ENCODE data around the gene NACA.
A peak's percentile ranks its signal among the peaks of the same experiment; 100 is the strongest.
"Not testable (repeated sequence)": the region's sequence is repeated elsewhere in the genome, so short reads cannot be mapped to it uniquely, and the experiment has no call there.

The NACA gene

DNA sequence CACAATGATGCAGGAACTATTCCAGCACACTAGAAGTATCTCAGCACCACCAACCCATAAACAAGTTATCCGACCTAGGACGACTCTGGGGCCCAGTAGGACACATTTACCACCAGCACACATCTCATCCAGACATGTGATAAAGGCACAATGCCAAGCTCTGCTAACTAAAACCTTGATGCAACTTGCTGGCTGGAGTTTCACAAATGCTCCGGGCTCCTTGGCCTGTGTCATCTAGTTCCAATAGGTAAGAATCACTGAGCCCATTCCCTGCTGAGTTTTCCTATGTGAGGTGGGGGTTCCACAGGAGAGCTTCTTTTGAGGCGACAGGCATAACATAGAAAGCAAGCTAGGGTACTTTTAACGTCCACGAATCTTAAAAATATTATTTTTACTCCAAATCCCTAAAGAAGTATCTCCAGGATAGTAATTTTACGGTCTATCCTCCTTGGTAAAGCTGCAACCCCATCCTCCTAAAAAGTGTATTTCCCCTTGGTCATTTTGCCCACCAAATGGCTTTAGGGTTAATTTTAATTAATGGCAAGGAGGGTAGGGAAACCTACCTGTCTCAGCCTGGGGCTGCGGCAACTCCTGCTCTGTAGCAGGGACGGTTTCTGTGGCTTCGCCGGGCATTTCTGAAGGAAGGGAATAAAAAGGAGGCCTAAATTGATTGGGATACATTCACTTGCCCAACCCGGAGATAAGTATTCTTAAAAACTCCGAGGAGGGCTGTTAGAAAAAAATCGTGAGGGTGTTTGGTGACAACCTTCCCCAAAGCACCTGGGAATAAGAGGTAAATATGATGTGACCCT, 1.0 kb downstream of the NACA start:
- DNase-seq (ENCODE audit: low read depth, low spot score) = no peak

DNA sequence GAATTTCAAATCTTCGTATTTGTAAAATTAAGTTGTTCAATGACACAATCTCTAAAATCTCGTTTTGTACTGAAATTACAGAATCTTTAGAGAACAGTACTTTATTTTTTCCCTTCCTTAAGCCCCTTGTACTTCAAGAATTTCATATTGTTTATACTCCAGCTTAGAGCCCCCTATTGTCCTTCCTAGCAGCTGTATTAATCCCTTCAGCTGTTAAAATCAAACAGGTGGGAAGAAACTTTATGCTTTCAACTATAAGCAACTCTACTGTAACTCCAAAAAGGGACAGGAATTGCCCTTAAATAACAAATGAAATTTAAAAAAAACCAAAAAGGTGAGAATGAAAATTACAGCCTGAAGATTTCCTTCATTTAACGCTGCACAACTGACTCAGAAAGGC, 1.7 kb downstream of the NACA start:
- no peak for DNase-seq (ENCODE audit: low read depth, low spot score)

DNA sequence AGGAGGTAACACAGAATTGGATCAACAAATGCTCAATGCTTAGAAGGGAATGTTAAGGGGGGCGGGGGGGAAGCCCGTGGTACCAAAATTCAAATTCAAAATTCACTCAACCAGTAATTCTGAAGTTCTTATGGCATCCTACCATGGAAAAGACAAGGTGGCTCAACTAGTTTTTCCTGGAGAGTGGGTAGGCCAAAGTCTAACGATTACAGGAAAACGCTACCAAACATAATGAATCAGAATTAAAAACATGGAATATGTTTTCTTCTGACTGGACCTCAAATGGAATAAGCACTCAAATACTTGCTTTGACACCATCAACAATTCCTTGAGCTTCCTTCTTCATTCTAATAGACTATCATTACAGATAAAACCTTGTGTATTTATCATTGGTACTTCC, 2.3 kb downstream of the NACA start:
- DNase-seq (ENCODE audit: low read depth, low spot score) = no peak

DNA sequence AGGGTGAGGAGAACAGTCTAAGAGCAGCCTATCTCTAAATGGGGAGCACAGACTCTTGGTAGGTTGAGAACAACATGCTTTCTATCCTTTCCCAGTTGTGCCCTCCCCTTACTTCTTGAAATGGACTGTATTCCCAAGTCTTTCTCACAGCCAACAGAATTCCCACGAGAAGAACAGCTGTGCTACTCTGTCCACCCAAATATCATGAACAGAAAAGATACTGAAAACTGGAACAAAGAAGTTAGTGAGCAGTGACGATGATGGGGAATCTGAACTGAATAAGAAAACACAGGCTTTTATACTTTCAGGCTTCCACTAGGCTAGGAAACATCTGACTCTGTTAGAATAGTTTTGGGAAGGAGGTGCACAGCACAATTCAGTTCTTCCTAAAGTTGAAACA, 3.4 kb downstream of the NACA start:
- DNase-seq (ENCODE audit: low read depth, low spot score) = no peak

DNA sequence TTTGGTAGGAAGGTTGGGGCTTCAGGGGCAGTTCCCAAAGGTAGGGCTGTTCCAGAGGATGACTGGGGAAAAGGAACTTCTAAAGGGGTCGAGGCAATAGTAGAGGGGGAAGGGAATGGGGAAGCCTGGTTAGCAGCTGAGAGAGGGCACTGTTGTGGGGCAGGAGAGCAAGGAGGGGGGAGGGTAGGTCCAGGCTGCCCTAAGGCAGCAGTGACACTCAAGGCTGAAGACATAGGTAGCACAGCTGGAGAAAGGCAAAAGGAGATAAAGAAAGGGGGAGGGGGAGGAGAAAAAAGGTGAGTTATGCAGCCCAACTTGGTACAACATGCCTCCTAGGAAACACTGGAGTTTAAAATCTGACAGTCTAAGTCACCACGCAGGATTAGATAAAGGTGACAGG, 3.9 kb downstream of the NACA start:
- no peak for DNase-seq (ENCODE audit: low read depth, low spot score)

DNA sequence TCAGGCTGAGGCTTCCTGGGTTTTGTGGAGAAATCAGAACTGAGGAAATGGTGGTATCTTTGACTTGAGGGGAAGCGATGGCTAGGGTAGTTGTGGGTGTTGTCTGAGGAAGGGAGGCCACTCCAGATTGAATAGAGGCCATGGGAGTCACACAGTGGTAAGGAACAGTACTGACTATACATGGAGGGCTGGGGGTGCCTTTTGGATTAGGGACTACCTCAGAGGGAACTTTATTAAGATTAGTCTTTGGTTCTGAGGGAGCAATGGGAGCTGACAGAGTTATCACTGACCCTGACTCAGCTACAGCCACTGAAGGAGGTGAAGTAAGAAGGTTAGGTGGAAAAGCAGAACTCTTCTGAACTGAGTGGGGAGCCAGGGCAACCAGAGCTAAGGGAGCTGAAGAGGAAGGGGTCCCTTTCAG, 4.4 kb downstream of the NACA start:
- DNase-seq (ENCODE audit: low read depth, low spot score) = no peak

DNA sequence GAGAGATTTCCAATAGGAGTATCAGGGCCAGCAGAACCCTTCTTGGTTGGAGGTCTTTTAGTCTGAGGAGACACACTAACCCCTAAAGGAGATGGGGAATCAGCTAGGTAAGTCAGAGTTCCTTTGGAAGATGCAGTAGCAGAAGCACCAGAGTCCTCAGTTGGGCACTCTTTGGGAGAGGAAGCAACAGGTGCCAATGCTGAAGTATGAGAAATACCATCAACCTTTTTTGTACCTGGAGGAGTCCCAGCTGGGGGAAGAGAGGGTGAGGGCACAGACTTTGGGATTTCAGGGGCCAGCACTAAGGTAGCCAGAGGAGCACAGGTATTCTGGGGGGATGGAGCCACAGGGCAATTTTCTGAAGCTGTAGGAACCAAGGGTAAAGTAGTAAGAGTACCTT, 6.0 kb downstream of the NACA start:
- no peak for DNase-seq (ENCODE audit: low read depth, low spot score)

DNA sequence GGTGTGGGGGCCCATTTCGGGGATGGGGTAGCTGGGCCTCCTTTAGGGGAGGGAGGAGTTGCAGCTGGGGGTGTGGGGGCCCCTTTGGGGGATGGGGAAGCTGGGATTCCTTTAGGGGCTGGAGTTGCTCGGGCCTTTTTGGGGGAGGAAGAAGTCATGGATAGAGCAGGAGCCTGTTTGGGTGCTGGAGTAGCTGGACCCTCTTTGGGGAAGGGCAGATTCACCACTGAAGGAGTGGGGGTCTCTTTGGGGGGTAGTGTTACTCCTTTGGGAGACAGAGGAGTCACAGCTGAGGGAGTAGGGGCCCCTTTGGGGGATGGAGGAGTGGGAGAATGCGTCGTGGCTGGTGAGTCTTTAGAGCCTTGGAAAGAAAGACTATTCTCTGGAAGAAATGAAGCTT, 6.5 kb downstream of the NACA start:
- no peak for DNase-seq (ENCODE audit: low read depth, low spot score)

DNA sequence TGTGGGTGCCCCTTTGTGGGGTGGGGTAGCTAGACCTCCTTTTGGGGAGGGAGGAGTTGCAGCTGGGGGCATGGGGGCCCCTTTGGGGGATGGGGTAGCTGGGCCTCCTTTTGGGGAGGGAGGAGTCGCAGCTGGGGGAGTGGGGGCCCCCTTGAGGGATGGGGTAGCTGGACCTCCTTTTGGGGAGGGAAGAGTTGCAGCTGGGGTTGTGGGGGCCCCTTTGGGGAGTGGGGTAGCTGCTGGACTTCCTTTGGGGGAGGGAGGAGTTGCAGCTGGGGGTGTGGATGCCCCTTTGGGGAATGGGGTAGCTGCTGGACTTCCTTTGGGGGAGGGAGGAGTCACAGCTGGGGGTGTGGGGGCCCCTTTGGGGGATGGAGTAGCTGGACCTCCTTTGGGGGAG, 7.0 kb downstream of the NACA start:
- DNase-seq (ENCODE audit: low read depth, low spot score) = no peak

DNA sequence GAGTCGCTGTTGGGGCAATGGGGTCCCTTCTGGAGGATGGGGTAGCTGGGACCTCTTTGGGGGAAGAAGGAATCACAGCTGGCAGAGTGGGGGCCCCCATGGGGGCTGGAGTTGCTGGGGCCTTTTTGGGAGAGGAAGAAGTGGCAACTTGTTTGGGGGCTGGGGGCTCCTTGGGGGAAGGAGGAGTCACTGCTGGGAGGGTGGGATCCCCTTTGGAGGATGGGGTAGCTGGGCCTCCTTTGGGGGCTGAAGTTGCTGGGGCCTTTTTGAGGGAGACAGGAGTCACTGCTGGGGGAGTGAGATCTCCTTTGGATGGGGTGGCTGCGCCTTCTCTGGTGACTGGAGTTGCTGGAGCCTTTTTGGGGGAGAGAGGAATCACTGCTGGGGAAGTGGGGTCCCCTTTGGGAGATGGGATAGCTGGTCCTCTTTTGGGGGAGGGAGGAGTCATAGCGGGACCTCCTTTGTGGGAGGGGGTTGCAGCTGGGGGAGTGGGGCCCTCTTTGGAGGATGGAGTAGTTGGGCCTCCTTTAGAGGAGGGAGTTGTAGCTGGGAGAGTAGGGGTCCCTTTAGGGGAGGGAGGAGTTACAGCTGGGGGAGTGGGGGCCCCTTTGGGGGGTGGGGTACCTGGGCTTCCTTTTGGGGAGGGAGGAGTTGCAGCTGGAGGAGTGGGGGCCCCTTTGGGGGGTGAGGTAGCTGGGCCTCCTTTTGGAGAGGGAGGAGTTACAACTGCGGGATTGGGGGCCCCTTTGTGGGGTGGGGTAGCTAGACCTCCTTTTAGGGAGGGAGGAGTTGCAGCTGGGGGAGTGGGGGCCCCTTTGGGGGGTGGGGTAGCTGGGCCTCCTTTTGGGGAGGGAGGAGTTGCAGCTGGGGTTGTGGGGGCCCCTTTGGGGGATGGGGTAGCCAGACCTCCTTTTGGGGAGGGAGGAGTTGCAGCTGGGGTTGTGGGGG, 7.9 kb downstream of the NACA start:
- no peak for DNase-seq (ENCODE audit: low read depth, low spot score)

DNA sequence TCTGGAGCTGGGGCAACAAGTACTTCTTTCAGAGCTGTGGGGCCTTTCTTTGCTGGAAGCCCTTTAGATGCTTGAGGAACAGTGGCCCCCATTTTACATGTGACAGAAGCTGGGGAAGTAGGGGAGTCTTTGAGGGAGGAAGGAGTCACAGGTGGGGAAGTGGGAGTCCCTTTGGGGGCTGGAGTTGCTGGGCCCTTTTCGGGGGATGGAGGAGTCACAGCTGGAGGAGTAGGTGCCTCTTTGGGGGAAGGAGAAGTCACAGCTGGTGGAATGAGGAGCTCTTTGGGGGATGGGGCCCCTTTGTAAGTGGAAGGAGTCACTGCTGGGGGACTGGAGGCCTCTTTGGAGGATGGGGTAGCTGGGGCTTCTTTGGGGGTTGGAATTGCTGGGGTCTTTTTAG, 8.6 kb downstream of the NACA start:
- no peak for DNase-seq (ENCODE audit: low read depth, low spot score)

DNA sequence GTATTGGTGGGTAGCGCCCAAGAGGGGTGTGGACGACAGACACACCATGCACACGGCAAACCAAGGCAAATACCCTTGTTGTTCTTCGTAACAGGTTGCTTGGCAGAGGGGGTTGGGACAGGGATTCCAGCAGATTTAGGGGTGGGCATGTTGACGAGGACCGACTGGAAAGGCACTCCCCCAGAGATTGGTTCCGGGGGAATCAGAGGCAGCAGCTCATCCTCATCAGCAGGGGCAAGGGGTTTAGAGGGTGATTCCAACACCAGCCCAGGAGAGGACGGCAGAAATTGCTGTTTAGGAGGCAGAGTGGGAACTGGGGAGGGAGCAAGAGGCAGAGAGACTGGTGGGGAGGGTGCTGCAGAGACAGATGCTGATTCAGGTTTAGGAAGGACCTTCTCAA, 9.3 kb downstream of the NACA start:
- DNase-seq (ENCODE audit: low read depth, low spot score) = no peak

DNA sequence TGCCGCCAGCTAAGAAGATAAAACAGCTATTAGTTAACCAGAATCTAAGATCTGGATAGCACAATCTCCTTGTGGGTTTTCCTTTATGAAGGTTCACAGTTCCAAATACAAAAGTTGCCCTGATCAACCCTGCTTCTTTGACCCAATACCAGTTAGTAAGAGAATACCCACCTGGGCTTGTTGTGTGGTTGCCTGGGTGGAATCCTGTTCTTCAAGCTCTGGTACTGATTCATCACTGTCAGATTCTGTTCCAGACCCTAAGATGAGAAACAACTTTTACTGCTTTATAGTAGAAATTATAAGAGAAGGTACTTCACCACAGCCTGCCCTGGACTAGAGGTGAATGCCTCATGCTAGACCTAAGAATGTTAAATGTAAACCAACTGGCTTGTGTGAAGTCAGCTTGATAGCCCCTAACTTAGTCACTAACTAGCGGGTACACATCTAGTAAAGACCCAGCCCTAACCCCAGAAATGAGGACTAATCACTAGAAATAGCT, 10.6 kb downstream of the NACA start:
- DNase-seq (ENCODE audit: low read depth, low spot score) = no peak

DNA sequence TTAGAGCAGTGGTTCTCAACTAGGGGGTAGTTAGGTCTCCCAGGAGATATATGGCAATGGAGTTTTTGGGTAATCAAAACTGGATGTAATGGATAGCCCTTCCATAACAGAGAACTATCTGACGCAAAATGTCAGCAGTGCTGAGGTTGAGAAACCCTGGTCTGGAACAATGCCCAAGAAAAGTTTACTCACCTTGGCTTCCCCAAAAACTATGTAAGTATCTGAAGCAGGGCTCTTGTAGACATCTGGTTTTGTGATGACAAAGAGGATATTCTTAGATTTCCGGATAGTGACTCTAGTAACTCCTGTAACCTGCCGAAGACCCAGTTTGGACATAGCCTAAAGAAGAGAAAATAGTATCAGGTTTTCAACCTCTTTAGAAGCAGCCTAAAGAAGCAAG, 11.8 kb downstream of the NACA start:
- DNase-seq (ENCODE audit: low read depth, low spot score) = no peak

DNA sequence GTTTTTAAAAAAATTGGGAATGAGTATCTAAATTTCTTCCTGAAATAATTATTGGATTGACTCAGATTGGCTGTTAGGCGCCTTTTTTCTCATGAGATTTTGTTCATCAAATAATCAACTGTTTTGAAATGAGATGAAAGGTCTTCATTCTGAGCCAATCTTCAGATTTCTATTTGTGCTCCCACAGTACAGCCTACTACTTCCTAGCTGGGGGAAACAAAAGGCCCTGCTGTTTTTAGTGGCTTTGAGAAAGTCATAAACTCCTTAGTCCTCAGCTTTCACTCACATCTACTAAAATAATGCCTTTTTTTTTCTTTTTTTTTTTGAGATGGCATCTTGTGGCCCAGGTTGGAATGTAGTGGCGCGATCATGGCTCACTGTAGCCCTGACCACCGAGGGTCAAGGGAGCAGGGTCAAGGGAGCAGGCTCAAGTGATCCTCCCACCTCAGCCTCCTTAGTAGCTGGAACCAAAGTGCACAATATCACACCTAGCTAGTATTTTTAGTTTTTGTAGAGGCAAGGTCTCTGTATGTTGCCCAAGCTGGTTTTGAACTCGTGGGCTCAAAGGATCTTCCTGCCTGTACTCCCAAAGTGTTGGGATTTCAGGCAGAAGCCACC, 15.2 kb downstream of the NACA start:
- no peak for DNase-seq (ENCODE audit: low read depth, low spot score)

DNA sequence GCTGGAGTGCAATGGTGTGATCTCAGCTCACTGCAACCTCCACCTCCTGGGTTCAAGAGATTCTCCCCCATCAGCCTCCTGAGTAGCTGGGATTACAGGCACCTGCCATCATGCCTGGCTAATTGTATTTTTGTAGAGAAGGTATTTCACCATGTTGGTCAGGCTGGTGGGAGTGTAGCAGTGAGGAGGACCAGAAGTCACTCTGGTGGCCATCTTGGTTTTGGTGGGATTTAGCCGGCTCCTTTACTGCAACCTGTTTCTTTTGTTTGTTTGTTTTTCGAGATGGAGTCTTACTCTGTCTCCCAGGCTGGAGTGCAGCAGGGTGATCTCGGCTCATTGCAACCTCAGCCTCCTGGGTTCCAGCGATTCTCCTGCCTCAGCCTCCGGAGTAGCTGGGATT, 20.6 kb downstream of the NACA start:
- DNase-seq (ENCODE audit: low read depth, low spot score) = not testable (repeated sequence)

DNA sequence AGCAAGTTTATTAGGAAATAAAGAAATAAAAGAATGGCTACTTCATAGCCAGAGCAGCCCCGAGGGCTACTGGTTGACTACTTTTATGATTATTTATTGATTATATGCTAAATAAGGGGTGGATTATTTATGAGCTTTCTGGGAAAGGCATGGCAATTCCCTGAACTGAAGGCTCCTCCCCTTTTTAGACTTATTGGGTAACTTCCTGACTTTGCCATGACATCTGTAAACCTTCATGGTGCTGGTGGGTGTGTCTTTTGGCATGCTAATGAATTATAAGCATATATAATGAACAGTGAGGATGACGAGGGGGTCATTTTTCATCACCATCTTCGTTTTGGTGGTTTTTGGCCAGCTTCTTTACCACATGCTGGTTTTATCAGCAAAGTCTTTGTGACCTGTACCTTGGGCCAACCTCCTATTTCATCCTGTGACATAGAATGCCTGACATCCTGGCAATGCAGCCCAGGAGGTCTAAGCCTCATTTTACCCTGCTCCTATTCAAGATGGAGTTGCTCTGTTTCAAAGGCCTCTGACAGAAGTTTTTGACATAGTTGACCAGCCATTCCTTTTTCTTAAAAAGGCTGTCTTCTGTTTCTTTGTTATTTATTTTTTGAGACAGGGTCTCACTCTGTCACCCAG, 26.0 kb downstream of the NACA start:
- DNase-seq (ENCODE audit: low read depth, low spot score) = no peak

DNA sequence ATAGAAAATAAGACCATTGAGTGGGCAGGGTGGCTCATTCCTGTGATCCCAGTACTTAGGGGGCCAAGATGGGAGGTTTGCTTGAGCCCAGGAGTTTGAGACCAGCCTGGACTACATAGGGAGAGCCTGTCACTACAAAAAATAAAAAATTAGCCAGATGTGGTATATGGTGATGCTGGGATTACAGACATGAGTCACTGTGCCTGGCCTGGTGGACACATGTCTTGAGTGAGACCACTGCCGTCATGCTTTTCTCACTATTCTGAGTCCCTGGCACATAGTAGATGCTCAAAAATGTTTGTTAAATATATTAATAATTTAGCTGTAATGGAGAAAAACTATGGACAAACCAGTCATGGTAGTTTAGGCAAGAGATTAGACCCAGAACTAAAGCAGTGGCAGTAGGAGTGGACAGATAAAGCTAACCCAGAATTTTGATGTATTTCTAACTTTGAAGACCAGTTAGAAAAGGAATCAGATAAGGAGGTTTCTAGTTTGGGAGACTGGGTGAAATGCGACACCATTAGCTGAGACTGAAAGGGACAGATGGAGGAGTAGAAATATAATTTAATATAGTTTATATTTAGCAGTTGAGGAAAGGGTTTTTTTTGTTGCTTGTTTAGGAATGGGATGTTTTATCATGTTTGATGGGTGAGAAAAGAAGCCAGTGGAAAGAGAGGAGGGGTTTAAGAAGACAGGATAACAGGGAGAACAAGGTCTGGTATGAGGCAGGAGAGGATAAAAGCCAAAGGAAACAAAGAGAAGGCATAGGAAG, 29.6 kb downstream of the NACA start:
- no peak for DNase-seq (ENCODE audit: low read depth, low spot score)

DNA sequence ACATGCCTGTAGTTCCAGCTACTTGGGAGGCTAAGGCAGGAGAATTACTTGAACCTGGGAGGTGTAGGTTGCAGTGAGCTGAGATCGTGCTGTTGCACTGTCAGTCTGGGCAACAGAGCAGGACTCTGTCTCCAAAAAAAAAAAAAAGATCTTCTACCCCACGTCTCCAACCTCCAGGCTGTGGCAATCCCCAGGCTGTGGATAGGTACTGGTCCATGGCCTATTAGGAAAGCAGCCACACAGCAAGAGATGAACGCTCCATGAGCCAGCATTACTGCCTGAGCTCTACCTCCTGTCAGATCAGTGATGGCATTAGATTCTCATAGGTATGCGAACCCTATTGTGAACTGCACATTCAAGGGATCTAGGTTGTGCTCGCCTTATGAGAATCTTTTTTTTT, 30.9 kb downstream of the NACA start:
- DNase-seq (ENCODE audit: low read depth, low spot score) = no peak

DNA sequence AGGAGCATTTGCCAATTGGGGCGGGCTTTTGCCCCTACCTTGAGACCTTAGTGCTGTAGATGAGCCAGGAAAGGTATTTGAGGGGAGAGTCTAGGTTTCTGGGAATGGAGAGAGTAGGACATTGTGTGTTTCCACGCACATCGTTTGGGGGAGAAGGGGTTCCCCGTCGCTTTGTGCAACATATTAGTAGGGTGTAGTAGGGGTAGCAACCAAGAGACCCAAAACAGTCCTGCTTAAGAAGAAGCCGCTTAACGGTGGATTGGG, 36.3 kb downstream of the NACA start:
- DNase-seq (ENCODE audit: low read depth, low spot score) = no peak

DNA sequence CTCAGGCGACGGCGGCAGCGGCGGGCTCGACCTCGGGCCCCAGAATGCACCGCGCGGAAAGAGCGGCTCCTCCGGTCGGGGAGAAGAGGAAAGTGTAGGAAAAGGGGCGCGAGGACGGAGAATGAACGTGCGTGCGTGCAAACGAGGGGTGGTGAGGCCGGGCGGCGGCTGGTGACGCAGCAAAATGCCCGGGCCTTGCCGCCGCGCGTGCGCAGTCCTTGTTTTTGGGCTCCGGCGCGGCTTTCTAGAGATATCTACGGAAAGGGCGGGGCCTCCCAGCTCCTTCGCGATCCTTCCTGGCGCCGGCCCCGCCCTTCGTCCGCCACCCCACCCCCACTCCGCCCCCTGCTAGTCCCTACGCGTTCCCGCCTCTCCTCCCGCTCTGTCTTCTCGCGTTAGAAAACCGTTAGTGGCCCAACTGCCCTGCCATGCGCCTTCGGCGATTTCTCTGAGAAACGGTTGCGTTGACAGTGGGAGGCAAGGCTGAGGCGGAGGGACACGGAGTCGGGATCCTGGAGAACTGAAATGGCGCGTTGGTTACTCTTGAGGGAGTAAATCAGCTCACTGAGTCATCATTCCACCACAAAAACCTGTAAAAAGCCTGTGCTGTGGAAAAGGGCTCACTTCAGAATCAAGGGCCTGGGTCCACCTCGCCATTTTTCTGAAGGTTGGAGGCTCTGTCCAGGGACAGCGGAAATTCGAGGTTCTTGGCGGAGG, 36.8 kb downstream of the NACA start, which contains the start of gene PTGES3:
Gene PTGES3 (minus strand): TSS at position 156 of the 717 bp plus-strand sequence. CDS start 285 bp downstream, outside the sequence.
- peak; percentile 91 for DNase-seq (ENCODE audit: low read depth, low spot score)

All from activated naive CD8-positive, alpha-beta T cell treated with anti-CD3 and anti-CD28 coated beads, Interleukin-2, amount 50 U/mL, for 16 hours (primary cell).